Activated CD4-positive, alpha-beta memory T cell treated with anti-CD3 and anti-CD28 coated beads for 36 hours (primary cell): ENCODE measurements around the gene FAM124A. TPM values are rescaled to one million over a fixed set of nuclear protein-coding genes. Genes with fewer than 3 reads are reported as not detected.

ENCODE experiments used
- CTCF ChIA-PET: fragments of 350-600 bp; sonication (Branson Sonifier 250); formaldehyde crosslinking; loops from one replicate; lab custom pipeline; 2021; ENCODE audit warnings: antibody characterized with exemption, inconsistent platforms; lab: Charles Lee
- POLR2A ChIA-PET: fragments of 350-600 bp; sonication (Branson Sonifier 250); formaldehyde crosslinking; loops from one replicate; lab custom pipeline; 2021; ENCODE audit warnings: antibody characterized with exemption; lab: Charles Lee
- DNase-seq: peaks from one replicate; pipeline ENCODE4 v3.0.0-alpha.2; 2020
- H3K27ac Mint-ChIP-seq: one replicate; pipeline ENCODE4 v1.8.0; 2021; ENCODE audit warnings: mixed read lengths
- H3K27me3 Mint-ChIP-seq: one replicate; pipeline ENCODE4 v1.8.0; 2021; ENCODE audit warnings: mixed read lengths
- H3K36me3 Mint-ChIP-seq: one replicate; pipeline ENCODE4 v1.8.0; 2021; ENCODE audit warnings: mixed read lengths
- H3K4me1 Mint-ChIP-seq: one replicate; pipeline ENCODE4 v1.8.0; 2021; ENCODE audit warnings: low read depth, mixed read lengths
- H3K4me3 Mint-ChIP-seq: one replicate; pipeline ENCODE4 v1.8.0; 2021; ENCODE audit warnings: mild to moderate bottlenecking, mixed read lengths
- H3K9me3 Mint-ChIP-seq: one replicate; pipeline ENCODE4 v1.8.0; 2021; ENCODE audit warnings: mixed read lengths
- intact Hi-C: fragments of 100-400 bp; cut with micrococcal nuclease; formaldehyde crosslinking; loops from one replicate; pipeline ENCODE4 v1.15.1; 2023
- total RNA-seq, 2 experiments: library from RNA; stranded (reverse); gene quantifications; one replicate each; pipeline ENCODE4 v1.2.3, GENCODE V29; 2021

Gene FAM124A, protein sequence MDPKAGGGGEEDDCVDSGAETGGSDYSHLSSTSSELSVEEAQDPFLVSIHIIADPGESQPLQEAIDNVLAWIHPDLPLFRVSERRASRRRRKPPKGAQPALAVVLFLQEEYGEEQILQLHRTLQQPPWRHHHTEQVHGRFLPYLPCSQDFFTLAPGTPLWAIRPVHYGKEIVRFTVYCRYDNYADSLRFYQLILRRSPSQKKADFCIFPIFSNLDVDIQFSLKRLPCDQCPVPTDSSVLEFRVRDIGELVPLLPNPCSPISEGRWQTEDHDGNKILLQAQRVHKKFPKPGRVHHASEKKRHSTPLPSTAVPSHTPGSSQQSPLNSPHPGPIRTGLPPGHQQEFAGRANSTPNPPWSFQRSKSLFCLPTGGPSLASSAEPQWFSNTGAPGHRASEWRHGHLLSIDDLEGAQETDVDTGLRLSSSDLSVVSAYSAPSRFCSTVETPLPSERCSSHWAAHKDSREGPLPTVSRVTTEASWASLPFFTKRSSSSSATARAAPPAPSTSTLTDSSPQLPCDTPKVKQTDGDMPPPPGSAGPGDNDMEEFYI
- total RNA-seq = under 1 TPM; 0.15 to 0.24 TPM

- peak; percentile 60 for DNase-seq
- POLR2A ChIA-PET = no interaction called here
- Mint-ChIP-seq H3K27me3 (peaks cover 53% of the 10 kb centered on the region), H3K36me3 (no peaks in the 10 kb centered on the region), H3K27ac (no peak within 1 kb of the TSS), H3K4me3 (peak within 1 kb of the TSS; percentile 70), H3K9me3 (no peaks in the 10 kb centered on the region), H3K4me1 (peaks cover 2% of the 10 kb centered on the region)
- CTCF ChIA-PET = interaction anchor here (0.7 to 3.1 kb wide), 2 partner anchors 64 to 296 kb away, joined by 4 to 19 read pairs; no protein-coding TSS in a partner anchor
- intact Hi-C loops = loop anchor here (5.0 to 10.0 kb wide), 2 partner anchors 65 to 573 kb away; no protein-coding TSS in a partner anchor
These were observed at the start of gene FAM124A for GRCh38 chr13:51222037-51222685. Gene FAM124A (plus strand): TSS chr13:51222398. CDS start chr13:51222502, 104 bp downstream.

- Mint-ChIP-seq H3K27ac (no peak overlapping the region), H3K27me3 (peaks cover 19% of the 10 kb centered on the region), H3K4me1 (no peaks in the 10 kb centered on the region), H3K9me3 (no peaks in the 10 kb centered on the region), H3K4me3 (no peak overlapping the region), H3K36me3 (no peaks in the 10 kb centered on the region)
- ChIA-PET POLR2A (no interaction called here), CTCF (no interaction called here)
- intact Hi-C loops = no loop called here
- DNase-seq = no peak
These were observed 47.2 kb upstream of the FAM124A start for GRCh38 chr13:51175021-51175420.

- no peak overlapping the region for H3K4me3 Mint-ChIP-seq
- intact Hi-C loops = no loop called here
- POLR2A ChIA-PET = no interaction called here
These were observed 46.6 kb upstream of the FAM124A start for GRCh38 chr13:51175639-51176038.

GRCh38 chr13:51177188-51177587 is 45.0 kb upstream of the FAM124A start:
- no peak overlapping the region for H3K4me3 Mint-ChIP-seq
- no peaks in the 10 kb centered on the region for H3K4me1 Mint-ChIP-seq
- ChIA-PET CTCF (interaction anchor here (1.3 kb wide), 1 partner anchor 111 kb away, joined by 3 read pairs; no protein-coding TSS in a partner anchor), POLR2A (no interaction called here)
- H3K9me3 Mint-ChIP-seq = no peaks in the 10 kb centered on the region
- no peak for DNase-seq
- H3K27ac Mint-ChIP-seq = no peak overlapping the region
- H3K36me3 Mint-ChIP-seq = no peaks in the 10 kb centered on the region
- intact Hi-C loops = no loop called here
- H3K27me3 Mint-ChIP-seq = peaks cover 22% of the 10 kb centered on the region

More at GRCh38 chr13:51175639-51176038, 46.6 kb upstream of the FAM124A start:
- CTCF ChIA-PET = interaction anchor here (0.9 to 1.3 kb wide), 2 partner anchors 111 to 112 kb away, joined by 3 to 4 read pairs; no protein-coding TSS in a partner anchor
- DNase-seq = no peak
- Mint-ChIP-seq H3K27me3 (peaks cover 22% of the 10 kb centered on the region), H3K4me1 (no peaks in the 10 kb centered on the region), H3K9me3 (no peaks in the 10 kb centered on the region), H3K36me3 (no peaks in the 10 kb centered on the region), H3K27ac (no peak overlapping the region)

DNA sequence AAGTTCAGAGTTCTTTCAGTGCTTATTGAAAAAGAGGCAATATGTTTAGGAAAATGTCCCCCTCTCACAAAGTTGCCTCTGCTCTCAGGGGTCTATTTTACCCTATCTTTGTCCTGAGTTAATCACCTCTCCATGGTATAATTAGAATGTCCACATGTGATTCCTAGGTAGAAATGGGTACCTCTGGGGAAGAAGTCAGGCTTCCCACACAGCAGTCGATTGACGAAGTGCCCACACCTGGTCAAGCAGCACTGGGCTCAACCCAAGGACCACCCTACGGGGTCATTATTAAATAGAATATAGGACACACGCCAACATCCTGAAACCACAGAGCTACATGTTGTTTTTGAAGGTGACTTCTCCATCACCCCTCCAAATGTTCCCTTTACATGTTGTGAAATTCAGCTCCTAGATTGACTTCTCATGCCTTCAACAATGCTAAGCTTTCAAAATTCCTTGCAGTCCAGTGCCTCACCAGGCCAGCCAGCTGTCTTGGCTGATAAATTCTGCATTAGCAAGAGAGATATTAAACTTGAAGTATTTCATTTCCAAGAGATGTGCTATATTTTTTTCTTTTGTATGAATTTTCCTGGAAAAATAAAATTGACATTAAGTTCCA is 43.6 kb upstream of the FAM124A start:
- no peak for DNase-seq
- intact Hi-C loops = no loop called here
- no peaks in the 10 kb centered on the region for H3K4me1 Mint-ChIP-seq
- ChIA-PET POLR2A (no interaction called here), CTCF (no interaction called here)
- H3K27me3 Mint-ChIP-seq = peaks cover 25% of the 10 kb centered on the region
- no peak overlapping the region for H3K4me3 Mint-ChIP-seq
- no peaks in the 10 kb centered on the region for H3K36me3 Mint-ChIP-seq
- H3K9me3 Mint-ChIP-seq = no peaks in the 10 kb centered on the region
- H3K27ac Mint-ChIP-seq = no peak overlapping the region

GRCh38 chr13:51179432-51179971 is 42.7 kb upstream of the FAM124A start:
- no peak overlapping the region for H3K27ac Mint-ChIP-seq
- ChIA-PET CTCF (no interaction called here), POLR2A (no interaction called here)
- peaks cover 29% of the 10 kb centered on the region for H3K27me3 Mint-ChIP-seq
- DNase-seq = no peak
- H3K36me3 Mint-ChIP-seq = no peaks in the 10 kb centered on the region
- no peaks in the 10 kb centered on the region for H3K9me3 Mint-ChIP-seq
- H3K4me3 Mint-ChIP-seq = no peak overlapping the region
- H3K4me1 Mint-ChIP-seq = no peaks in the 10 kb centered on the region
- intact Hi-C loops = no loop called here

DNA sequence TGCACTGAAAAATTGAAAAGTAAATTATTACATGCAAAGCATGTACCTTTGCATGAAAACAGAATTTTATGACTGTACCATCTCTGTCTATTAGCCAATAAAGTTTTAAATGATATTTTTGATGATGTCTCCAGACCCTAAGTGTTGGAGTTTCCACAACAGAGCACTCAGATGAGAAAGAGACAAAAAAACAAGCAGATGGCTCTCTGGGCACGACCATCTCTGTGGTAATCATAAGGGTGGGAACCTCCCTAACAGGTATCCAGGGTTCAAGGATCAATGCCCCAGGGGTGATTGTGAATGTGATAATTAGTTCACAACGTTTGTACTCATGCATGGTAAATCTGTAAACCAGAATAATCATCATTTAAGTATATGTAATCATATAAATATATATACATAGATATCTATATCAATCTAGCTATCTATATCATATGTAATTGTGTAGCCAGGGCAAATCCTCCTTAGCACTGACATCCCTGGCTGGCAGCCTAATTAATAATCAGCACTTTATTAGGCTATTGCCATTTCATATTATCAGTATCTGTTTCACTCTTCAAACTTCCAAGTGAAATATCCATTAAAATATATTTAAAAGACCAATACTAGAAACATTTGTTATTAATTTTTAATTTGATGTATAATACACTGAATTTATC is 41.2 kb upstream of the FAM124A start:
- Mint-ChIP-seq H3K27me3 (peaks cover 31% of the 10 kb centered on the region), H3K4me1 (no peaks in the 10 kb centered on the region), H3K4me3 (no peak overlapping the region), H3K9me3 (no peaks in the 10 kb centered on the region), H3K36me3 (no peaks in the 10 kb centered on the region), H3K27ac (no peak overlapping the region)
- intact Hi-C loops = no loop called here
- ChIA-PET POLR2A (no interaction called here), CTCF (no interaction called here)
- no peak for DNase-seq

GRCh38 chr13:51181786-51182383 is 40.3 kb upstream of the FAM124A start:
- H3K4me3 Mint-ChIP-seq = no peak overlapping the region
- H3K9me3 Mint-ChIP-seq = no peaks in the 10 kb centered on the region
- H3K36me3 Mint-ChIP-seq = no peaks in the 10 kb centered on the region
- no peaks in the 10 kb centered on the region for H3K4me1 Mint-ChIP-seq
- CTCF ChIA-PET = interaction anchor here (1.3 kb wide), 1 partner anchor 56 kb away, joined by 5 read pairs; no protein-coding TSS in a partner anchor
- POLR2A ChIA-PET = no interaction called here
- no peak for DNase-seq
- intact Hi-C loops = no loop called here
- no peak overlapping the region for H3K27ac Mint-ChIP-seq
- peaks cover 29% of the 10 kb centered on the region for H3K27me3 Mint-ChIP-seq

GRCh38 chr13:51191743-51192142 is 30.5 kb upstream of the FAM124A start:
- peaks cover 9% of the 10 kb centered on the region for H3K27me3 Mint-ChIP-seq
- peaks cover 7% of the 10 kb centered on the region for H3K4me1 Mint-ChIP-seq
- no peak overlapping the region for H3K4me3 Mint-ChIP-seq
- CTCF ChIA-PET = no interaction called here
- H3K27ac Mint-ChIP-seq = no peak overlapping the region
- POLR2A ChIA-PET = no interaction called here
- no peak for DNase-seq
- no peaks in the 10 kb centered on the region for H3K9me3 Mint-ChIP-seq
- no peaks in the 10 kb centered on the region for H3K36me3 Mint-ChIP-seq
- intact Hi-C loops = no loop called here

DNA sequence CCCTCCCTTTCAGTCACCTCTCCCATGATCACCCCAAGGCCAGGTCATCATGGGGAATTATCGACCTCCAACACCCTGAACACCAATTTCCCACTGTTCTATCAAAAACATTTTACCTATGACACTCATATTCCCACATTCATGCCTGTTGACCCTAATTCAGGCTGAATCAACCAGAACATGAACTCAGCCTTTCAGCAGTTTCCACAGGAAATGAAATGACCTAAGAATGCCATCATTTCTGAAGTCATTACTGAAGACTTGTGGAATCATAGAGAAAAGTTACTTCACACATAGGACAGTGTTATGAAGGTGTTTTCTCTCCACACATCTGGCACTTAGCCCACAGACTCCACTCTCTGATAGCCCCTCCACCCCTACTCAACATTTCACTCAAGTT is 29.9 kb upstream of the FAM124A start:
- H3K4me1 Mint-ChIP-seq = peaks cover 7% of the 10 kb centered on the region
- intact Hi-C loops = no loop called here
- CTCF ChIA-PET = interaction anchor here (0.6 kb wide), 1 partner anchor 67 kb away, joined by 3 read pairs; no protein-coding TSS in a partner anchor
- POLR2A ChIA-PET = no interaction called here
- DNase-seq = no peak
- no peak overlapping the region for H3K27ac Mint-ChIP-seq
- H3K9me3 Mint-ChIP-seq = no peaks in the 10 kb centered on the region
- H3K27me3 Mint-ChIP-seq = peaks cover 7% of the 10 kb centered on the region
- H3K36me3 Mint-ChIP-seq = no peaks in the 10 kb centered on the region
- H3K4me3 Mint-ChIP-seq = no peak overlapping the region

DNA sequence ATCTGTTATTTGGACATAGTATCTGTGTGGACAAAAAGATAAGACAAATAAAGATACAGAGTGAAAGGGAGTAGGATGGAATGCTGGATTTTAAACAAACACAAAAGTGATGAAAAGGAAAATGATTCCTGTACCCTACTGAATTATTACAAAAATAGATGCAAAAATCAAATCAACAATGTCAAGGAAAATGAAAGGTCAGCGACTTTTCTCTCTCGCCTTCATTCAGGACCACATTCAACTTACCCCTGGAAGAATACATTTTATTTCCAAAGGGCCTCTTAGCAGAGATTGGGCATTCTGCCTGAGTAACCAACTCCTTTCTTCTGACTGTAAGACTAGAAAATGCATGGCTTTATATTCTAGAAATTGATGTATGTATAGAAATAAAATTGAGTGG is 28.8 kb upstream of the FAM124A start:
- CTCF ChIA-PET = interaction anchor here (0.7 kb wide), 1 partner anchor 93 kb away, joined by 3 read pairs; no protein-coding TSS in a partner anchor
- Mint-ChIP-seq H3K27me3 (peaks cover 7% of the 10 kb centered on the region), H3K9me3 (no peaks in the 10 kb centered on the region), H3K4me3 (no peak overlapping the region), H3K4me1 (peaks cover 7% of the 10 kb centered on the region), H3K27ac (no peak overlapping the region), H3K36me3 (no peaks in the 10 kb centered on the region)
- no peak for DNase-seq
- POLR2A ChIA-PET = no interaction called here
- intact Hi-C loops = no loop called here
